KOPT-K1 (cell line): Measurements from ENCODE around the gene CDH22.

ENCODE experiments used
- H3K27ac ChIP-seq: fragments of 200-600 bp; sonication (generic); 2 replicates; pipeline ENCODE4 v1.5.1; 2016; ENCODE audit warnings: antibody characterized with exemption, mild to moderate bottlenecking, low read depth, low read length; ENCODE audit not compliant: poor library complexity, severe bottlenecking
- H3K36me3 ChIP-seq: fragments of 200-600 bp; sonication (generic); 2 replicates; pipeline ENCODE4 v1.5.1; 2017; ENCODE audit warnings: antibody characterized with exemption, mild to moderate bottlenecking, low read length, moderate library complexity; ENCODE audit not compliant: insufficient read depth
- H3K9me3 ChIP-seq: fragments of 200-600 bp; sonication (generic); 2 replicates; pipeline ENCODE4 v1.5.1; 2017; ENCODE audit warnings: antibody characterized with exemption, low read length, mild to moderate bottlenecking; ENCODE audit not compliant: insufficient read depth, poor library complexity, severe bottlenecking

Gene CDH22

GRCh38 chr20:46240881-46241280, 67.4 kb downstream of the CDH22 start:
- no peak overlapping the region for H3K27ac ChIP-seq
- H3K9me3 ChIP-seq = no peaks in the 10 kb centered on the region
- no peaks in the 10 kb centered on the region for H3K36me3 ChIP-seq

GRCh38 chr20:46240065-46240464, 68.2 kb downstream of the CDH22 start:
- H3K36me3 ChIP-seq = no peaks in the 10 kb centered on the region
- H3K27ac ChIP-seq = no peak overlapping the region

GRCh38 chr20:46237736-46238135, 70.6 kb downstream of the CDH22 start:
- no peak overlapping the region for H3K27ac ChIP-seq
- H3K36me3 ChIP-seq = no peaks in the 10 kb centered on the region
- no peaks in the 10 kb centered on the region for H3K9me3 ChIP-seq

More at GRCh38 chr20:46240065-46240464, 68.2 kb downstream of the CDH22 start:
- no peaks in the 10 kb centered on the region for H3K9me3 ChIP-seq

GRCh38 chr20:46237227-46237626, 71.1 kb downstream of the CDH22 start:
- Histone ChIP-seq H3K36me3 (no peaks in the 10 kb centered on the region), H3K9me3 (no peaks in the 10 kb centered on the region), H3K27ac (no peak overlapping the region)

- Histone ChIP-seq H3K9me3 (no peaks in the 10 kb centered on the region), H3K36me3 (no peaks in the 10 kb centered on the region), H3K27ac (no peak overlapping the region)
Measured at GRCh38 chr20:46235077-46235476, 73.2 kb downstream of the CDH22 start.

- Histone ChIP-seq H3K27ac (no peak overlapping the region), H3K9me3 (no peaks in the 10 kb centered on the region), H3K36me3 (no peaks in the 10 kb centered on the region)
Measured at GRCh38 chr20:46233701-46234100, 74.6 kb downstream of the CDH22 start.

GRCh38 chr20:46232539-46232938, 75.8 kb downstream of the CDH22 start:
- H3K27ac ChIP-seq = no peak overlapping the region
- H3K9me3 ChIP-seq = no peaks in the 10 kb centered on the region
- no peaks in the 10 kb centered on the region for H3K36me3 ChIP-seq

- Histone ChIP-seq H3K36me3 (no peaks in the 10 kb centered on the region), H3K9me3 (no peaks in the 10 kb centered on the region), H3K27ac (no peak overlapping the region)
Measured at GRCh38 chr20:46230801-46231282, 77.5 kb downstream of the CDH22 start.

GRCh38 chr20:46230106-46230491, 78.2 kb downstream of the CDH22 start:
- H3K27ac ChIP-seq = no peak overlapping the region
- H3K36me3 ChIP-seq = no peaks in the 10 kb centered on the region
- H3K9me3 ChIP-seq = no peaks in the 10 kb centered on the region

- Histone ChIP-seq H3K27ac (no peak overlapping the region), H3K36me3 (no peaks in the 10 kb centered on the region), H3K9me3 (no peaks in the 10 kb centered on the region)
Measured at GRCh38 chr20:46229478-46230105, 78.7 kb downstream of the CDH22 start.

- Histone ChIP-seq H3K36me3 (no peaks in the 10 kb centered on the region), H3K27ac (no peak overlapping the region), H3K9me3 (no peaks in the 10 kb centered on the region)
Measured at GRCh38 chr20:46228670-46229069, 79.6 kb downstream of the CDH22 start.

GRCh38 chr20:46227272-46227767, 81.0 kb downstream of the CDH22 start:
- Histone ChIP-seq H3K9me3 (no peaks in the 10 kb centered on the region), H3K27ac (no peak overlapping the region), H3K36me3 (no peaks in the 10 kb centered on the region)

GRCh38 chr20:46226602-46227001, 81.7 kb downstream of the CDH22 start:
- H3K36me3 ChIP-seq = no peaks in the 10 kb centered on the region
- H3K9me3 ChIP-seq = no peaks in the 10 kb centered on the region
- no peak overlapping the region for H3K27ac ChIP-seq

- Histone ChIP-seq H3K9me3 (no peaks in the 10 kb centered on the region), H3K27ac (no peak overlapping the region), H3K36me3 (no peaks in the 10 kb centered on the region)
Measured at GRCh38 chr20:46222521-46223007, 85.7 kb downstream of the CDH22 start.

- Histone ChIP-seq H3K9me3 (no peaks in the 10 kb centered on the region), H3K36me3 (no peaks in the 10 kb centered on the region), H3K27ac (no peak overlapping the region)
Measured at GRCh38 chr20:46221256-46221833, 87.0 kb downstream of the CDH22 start.
